Activated T-helper 1 cell treated with anti-CD3 and anti-CD28 coated beads, Interleukin-2, amount 50 U/mL, for 16 hours (primary cell): ENCODE data around the gene XRCC4.

Experiments used
- DNase-seq, 2 donors: peaks; one replicate each; pipeline ENCODE4 v3.0.0-alpha.2; 2020; ENCODE audit warnings: low read depth in 1 of 2, low spot score in 1 of 2

Gene XRCC4

GRCh38 chr5:83173826-83174225 is 96.5 kb downstream of the XRCC4 start:
- DNase-seq: no peak

- DNase-seq: no peak
Measured at GRCh38 chr5:83177803-83178202, 100.5 kb downstream of the XRCC4 start.

DNA sequence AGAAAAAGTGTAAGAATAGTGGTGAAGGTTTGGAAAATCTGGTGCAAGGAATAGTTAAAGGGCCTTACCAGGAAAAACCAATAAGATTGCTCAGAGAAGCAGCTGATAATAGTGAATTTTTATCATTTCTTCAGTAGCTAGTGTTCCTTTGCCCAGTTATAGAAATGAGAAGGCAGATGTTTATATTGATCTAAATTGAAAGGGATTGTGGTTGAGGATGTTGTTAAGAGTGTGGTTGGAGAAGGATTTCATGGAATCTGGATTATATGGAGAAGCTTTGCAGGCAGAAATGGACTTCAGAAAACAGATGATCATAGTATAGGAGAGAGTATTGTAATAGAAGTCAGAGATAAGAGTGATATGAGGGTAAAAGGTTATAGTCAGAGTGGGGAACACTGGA is 102.6 kb downstream of the XRCC4 start:
- no peak for DNase-seq

DNA sequence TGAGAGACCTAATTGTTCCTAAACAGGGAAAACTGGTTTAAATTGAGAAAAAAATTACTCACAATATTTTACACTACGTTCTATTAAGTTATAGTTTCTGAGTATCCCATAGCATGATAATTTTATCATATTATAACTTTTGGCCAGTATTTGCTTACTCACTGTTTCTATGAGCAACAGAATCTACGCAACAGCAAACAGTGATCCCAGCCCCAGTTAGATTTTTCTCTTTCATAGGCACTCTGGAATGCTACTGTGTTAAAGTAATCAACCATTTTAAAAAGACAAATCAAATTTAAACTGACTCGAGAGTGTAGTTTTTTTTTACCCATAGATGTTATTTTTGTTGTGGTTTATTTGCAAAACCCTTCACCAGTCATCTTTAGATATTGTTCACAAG is 107.2 kb downstream of the XRCC4 start:
- no peak for DNase-seq

DNA sequence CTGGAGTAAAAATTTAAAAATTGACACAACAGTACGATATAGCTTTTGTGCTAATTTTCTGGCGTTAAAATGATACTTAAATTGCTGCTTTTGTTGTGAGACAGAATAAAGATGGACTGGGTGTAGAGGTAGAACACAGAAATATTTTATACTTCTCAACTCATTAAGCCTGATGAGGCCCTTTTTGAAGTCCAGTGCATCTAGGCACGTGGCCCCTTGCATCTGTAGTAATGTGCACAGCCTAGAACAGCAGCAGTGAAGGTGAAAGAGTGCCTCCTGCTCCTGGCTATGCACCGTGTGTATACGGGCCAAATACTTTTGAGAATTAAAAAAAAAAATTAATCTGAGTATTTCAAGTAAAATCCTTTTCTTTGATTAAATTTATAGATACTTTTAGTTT is 115.6 kb downstream of the XRCC4 start:
- no peak for DNase-seq

GRCh38 chr5:83197326-83197967 is 120.1 kb downstream of the XRCC4 start:
- no peak for DNase-seq

- no peak for DNase-seq
Measured at GRCh38 chr5:83199126-83199525, 121.8 kb downstream of the XRCC4 start.

DNA sequence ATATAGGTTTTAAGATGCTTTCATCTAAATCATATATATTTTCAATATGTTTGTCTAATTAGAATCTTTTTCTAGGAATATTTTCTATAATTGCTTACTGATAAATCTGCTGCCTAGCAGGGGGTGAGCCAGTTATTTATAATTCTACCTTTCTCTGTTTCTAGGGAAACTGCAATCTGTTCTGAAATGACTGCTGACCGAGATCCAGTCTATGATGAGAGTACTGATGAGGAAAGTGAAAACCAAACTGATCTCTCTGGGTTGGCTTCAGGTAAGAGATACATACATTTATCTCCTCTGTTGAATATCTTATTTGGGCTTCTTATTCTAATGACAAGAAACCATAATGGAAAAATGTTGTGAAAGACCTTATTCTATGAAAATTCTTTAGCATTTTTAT is 127.3 kb downstream of the XRCC4 start:
- DNase-seq: no peak

DNA sequence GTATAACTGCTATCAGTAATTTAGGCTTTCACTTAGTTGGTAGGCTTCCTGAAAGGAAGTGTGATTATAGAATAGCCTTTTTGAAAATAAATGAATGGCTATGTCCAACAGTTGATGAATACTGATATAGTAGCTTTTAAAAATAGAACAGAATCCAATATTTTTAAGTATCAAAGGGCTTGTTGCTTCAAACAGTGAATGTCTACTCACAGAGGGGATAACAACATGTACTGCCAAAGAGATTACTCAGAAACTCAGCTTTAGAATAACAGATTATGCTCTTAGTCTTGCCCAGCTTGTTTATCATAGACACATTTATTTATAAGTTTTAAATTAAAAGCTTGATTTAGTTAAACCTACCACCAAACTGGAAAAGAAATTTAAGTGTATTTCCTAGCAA is 132.6 kb downstream of the XRCC4 start:
- no peak for DNase-seq

DNA sequence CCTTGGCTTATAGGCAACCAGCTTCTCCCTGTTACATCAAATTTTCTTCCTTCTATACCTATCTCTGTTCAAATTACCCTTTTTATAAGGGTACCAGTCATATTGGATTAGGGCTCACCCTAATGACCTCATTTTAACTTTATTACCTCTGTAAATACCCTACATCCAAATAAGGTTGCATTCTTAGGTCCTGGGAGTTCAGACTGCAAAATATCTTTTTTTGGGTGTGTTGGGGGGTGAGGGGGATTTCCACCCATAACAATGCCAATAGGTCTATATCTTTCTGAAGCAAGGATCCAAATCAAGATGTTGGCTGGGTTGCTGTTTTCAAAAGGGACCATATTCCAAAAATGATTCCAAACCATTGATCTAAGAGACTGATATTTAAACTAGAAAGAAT is 141.7 kb downstream of the XRCC4 start:
- no peak for DNase-seq

- no peak for DNase-seq
Measured at GRCh38 chr5:83219495-83219894, 142.1 kb downstream of the XRCC4 start.

DNA sequence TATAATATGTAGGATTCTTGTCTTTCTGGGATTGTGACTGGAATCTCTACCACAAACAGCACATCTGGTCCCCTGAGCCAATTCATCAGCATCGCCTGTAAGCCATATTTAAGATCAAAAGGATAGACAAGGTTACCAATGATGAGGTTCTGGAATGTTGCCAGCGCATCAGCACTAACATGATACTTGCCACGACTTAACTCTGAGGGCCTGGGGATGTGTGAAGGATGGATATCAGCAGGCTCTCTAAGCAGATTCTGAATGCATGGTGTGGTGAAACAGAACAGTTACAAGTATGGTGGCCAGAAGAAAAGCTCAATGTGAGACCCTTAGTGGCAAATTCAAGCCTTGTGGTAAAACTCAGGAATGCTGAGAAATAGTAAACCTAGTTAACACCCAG is 143.0 kb downstream of the XRCC4 start:
- no peak for DNase-seq

DNA sequence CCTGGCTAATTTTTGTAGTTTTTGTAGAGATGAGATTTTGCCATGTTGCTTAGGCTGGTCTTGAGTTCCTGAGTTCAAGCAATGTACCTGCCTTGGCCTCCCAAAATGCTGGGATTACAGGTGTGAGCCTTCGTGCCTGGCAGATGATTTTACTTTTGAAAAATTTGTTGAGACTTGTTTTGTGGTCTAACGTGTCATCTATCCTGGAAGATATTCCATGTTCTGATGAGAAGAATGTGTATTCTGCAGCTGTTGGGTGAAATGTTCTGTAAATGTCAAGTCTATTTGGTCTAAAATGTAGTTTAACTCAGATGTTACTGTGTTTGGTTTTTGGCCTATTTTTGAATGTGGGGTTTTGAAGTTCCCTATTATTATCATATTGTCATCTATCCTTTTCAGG is 145.6 kb downstream of the XRCC4 start:
- no peak for DNase-seq

- no peak for DNase-seq
Measured at GRCh38 chr5:83227611-83228010, 150.3 kb downstream of the XRCC4 start.

DNA sequence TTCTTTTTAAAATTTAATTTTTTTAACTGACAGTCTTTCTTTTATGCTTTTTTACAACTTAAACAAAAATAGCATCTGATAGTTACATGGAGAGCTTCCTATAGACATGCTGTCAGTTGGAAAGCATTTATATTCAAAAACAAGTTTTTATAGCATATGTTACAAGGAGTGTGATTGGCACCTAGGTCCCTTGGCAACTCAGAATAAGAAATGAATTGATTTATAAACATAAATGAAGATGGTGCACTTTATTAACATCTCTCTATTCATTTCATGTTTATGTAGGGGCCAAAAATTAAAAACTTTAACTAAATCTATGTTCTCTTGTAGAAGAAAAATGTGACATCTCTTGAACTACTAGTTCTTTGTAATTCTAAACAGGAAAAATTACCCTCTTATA is 153.2 kb downstream of the XRCC4 start:
- no peak for DNase-seq

DNA sequence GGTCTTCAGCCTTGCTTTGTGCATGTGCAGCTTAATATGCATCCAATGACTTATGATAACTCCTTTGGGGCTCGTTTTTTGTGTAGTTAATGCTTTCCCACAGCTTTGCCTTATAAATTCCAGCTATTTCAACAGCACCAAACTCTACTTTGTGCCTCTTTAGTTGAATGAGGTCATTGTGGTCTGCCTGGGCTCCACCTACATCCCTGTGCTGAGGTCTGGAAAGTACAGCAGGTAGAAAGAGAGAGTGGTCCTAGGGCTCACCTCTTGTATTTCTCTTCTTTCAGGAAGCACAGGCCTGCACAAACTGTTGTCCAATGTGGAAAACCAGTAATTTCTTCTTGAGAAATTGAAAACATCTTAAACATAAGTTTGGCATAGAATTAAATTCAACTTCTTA is 167.2 kb downstream of the XRCC4 start:
- no peak for DNase-seq

- DNase-seq: no peak
Measured at GRCh38 chr5:83245037-83245436, 167.7 kb downstream of the XRCC4 start.

DNA sequence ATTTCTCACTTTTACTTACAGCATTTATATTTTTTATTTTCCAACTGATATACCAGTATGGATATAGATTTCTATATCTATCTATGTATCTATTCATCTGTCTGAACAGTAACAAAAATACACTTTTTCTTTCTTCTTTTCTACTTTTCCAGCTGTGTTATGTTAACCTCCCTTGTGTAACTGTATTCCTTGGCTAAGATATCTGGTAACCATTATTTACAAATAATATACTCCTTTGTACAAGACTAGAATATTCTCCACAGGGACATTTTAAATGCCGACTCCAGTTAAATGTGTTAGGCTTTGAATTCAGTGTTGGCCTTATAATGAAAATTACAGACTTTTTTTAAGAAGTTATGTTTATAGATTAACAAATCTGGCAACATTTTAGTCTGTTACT is 168.7 kb downstream of the XRCC4 start:
- no peak for DNase-seq

DNA sequence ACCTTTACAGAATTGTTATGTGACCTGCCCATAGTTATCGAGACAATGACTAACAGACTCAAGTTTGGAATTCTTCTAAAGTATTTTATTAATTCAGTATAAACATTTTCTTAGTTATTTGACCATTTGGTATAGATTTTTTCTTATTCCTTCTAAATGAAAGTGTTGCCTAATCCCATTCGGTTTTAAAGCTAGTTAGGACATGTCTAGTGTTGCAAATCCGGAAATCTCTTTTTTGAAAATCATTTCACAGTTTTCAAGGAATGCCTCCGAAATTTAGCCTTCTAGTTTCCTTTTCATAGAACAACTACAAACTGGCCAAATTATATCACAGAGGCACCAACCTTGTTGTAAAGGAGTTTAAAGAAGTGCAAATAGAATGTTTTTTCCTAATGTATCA is 171.8 kb downstream of the XRCC4 start:
- DNase-seq: no peak

- no peak for DNase-seq
Measured at GRCh38 chr5:83251849-83252248, 174.5 kb downstream of the XRCC4 start.

- no peak for DNase-seq
Measured at GRCh38 chr5:83253720-83254119, 176.4 kb downstream of the XRCC4 start.

DNA sequence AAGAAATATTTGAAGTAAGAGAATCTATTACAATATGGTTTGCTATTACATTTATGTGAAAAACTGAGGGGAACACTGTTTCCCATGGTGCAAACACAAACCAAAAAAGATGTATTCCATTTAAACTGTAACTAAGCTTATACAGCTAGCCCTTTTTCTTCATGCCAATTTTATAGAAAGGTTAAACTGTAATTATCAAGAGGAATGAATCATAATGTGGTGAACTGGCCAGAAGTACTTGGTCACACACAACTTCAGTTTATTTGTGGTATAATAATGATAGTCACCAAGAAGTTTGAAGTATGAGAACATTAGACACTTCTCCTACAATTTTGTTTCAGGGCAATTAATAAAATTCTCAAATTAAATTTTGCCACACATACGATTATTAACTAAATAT is 177.9 kb downstream of the XRCC4 start:
- no peak for DNase-seq

DNA sequence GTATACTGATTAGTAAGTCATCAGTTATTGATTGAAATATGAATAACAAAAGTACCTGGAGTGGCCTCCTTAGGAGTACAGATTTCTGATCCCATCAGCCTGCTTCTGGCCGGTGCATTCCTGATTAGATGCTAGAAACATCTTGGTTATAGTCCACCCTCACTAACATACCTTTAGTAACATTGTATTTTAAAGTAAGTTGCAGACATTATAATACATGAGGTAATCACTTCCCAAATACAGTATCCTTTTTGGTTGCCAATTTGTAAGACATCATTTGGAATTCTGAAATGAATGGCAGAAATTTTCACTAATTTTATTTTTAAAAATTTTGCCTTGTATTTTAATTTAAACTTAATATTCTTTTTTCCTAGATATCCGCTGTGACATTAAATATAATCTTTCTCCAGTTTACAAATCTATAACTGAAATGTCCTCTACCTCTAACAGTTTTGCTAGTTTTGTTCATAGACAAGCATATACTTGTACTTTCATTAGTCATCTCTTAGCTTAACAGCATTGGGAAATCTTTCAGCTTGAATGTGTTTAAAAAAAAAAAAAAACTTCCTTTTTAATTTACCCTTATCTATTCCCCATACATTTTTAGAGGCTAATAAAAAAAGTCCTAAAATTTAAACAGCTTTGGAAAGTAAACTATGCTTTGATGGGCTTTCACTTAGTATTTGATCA is 178.9 kb downstream of the XRCC4 start:
- no peak for DNase-seq
